GM12892 (cell line): Measurements from ENCODE around the gene BLOC1S5.

Source experiments
- DNase-seq: peaks from one replicate; pipeline ENCODE4 v3.0.0; 2011; ENCODE audit not compliant: insufficient read length
- FAIRE-seq: peaks from 2 replicates; lab custom pipeline; 2011; peaks lifted over from hg19 to GRCh38; lab: Jason Lieb, UNC
- POLR2A ChIP-seq: IDR thresholded peaks from 2 replicates; pipeline ENCODE4 v1.6.1; 2011; ENCODE audit warnings: low read depth, low read length, control low read depth
- POLR2AphosphoS5 ChIP-seq: IDR thresholded peaks from 2 replicates; pipeline ENCODE4 v1.6.1; 2011; ENCODE audit warnings: low read depth, low read length, control low read depth
- TAF1 ChIP-seq: IDR thresholded peaks from 2 replicates; pipeline ENCODE4 v1.6.1; 2011; ENCODE audit warnings: low read depth, mild to moderate bottlenecking, control low read depth, low read length, borderline replicate concordance

BLOC1S5 gene

DNA sequence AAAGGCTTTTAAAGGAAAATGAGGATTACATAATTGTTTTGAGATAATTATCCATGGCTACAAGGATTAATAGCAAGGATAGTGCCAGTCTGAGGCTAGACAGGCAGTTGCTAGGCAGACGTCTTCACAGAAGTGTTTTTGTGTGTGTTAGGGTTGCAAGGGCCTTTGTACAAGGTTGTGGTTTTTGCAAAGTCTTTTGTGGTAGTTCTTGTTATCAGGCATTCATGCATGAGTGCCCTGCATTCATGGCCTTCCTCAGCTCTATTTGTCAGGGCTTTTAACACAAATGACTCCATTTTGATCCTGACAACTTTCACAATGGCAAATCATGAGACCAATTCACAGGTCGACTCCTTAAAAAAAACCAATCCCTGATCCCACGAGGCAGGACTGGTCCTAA lies 85.5 kb downstream of the BLOC1S5 start:
- DNase-seq: no peak
- FAIRE-seq: no peak
- TF ChIP-seq POLR2A (no peak), TAF1 (no peak)

DNA sequence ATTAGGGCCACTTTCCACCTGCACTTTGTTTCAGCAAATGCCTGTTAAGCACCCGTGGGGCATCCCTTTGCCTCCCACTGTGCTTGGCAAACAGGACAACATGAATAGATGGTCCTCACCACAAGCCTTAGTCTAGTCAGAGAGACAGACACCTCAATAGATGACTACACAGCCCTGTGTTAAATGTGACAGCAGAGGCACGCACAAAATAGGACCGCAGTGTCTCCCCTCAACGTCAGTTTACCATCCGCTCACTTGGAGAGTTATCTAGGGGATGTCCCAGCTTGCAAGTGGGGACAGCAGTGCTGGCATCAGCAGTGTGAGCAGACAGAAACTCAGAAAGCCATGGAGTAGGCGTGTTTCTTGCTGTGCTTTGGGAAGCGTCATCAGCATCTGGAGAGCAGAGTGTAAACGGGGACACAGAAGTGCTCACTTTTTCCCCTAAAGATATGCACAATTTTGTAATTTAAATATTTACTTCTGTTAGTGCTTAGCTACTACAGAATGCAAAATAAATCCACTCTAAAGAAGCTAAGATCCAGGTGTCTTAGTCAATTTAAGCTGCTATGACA lies 87.6 kb downstream of the BLOC1S5 start:
- no peak for TF ChIP-seq POLR2A
- TF ChIP-seq TAF1: no peak
- no peak for TF ChIP-seq POLR2AphosphoS5
- DNase-seq (no peak), FAIRE-seq (no peak)

DNA sequence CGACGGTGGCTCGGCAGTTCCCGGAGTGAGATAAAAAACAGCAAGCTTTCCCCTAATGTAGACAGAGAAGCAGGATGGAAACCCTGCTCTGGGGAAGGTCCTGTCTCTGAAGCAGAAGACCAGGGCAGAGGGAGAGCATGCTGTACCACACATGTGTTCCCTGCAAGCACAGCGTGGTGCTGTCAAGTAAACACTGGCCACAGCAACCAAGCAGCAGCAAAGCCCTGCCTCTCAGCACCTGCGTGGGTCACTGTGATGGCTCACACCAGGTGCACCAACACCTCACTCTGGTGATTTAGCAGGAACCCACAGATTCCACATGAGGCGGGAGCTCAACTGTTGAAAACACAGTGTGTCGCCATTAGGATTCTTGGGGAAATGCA lies 88.4 kb downstream of the BLOC1S5 start:
- TF ChIP-seq POLR2AphosphoS5 (no peak), POLR2A (no peak), TAF1 (no peak)
- no peak for FAIRE-seq
- DNase-seq: no peak

DNA sequence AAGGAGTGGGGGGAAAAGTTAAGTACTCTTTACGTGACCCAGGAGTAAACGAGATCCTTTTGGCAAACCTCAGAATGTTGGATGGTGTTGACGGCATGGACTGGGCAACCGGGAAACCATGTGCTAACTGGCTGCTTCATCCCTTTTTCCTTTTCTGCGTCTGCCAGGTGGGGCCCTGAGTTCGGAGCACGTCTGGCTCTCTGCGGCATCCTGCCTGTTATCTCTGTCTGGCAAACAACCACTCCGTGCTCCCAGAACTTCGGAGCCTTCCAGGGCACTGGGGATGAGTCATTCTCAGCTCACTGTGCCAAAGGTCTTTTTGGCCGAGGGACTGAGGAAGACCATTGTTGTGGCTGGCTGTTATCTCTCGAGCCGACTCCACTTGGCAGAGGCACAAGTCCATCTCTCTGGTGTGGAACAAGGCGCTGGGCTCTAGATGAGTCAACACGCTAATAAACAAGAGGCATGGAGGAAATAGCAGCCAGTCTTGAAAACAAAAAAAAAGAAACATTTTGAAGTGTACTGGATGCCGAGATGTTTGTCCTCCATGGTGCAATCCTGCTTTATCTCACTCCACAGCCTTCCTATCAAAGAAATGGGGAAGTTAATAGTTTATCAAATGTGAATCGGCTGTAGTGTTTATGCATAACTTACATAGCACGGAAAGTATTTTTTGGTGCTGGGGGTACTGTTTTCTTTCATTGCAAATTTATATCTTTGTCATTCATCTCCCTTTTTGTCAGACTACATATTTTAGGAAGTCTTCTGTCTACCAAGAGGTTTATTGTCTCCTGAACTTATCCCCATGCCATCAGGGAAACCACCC lies 89.0 kb downstream of the BLOC1S5 start:
- DNase-seq (no peak), FAIRE-seq (no peak)
- TF ChIP-seq POLR2AphosphoS5 (no peak), POLR2A (no peak), TAF1 (no peak)

DNA sequence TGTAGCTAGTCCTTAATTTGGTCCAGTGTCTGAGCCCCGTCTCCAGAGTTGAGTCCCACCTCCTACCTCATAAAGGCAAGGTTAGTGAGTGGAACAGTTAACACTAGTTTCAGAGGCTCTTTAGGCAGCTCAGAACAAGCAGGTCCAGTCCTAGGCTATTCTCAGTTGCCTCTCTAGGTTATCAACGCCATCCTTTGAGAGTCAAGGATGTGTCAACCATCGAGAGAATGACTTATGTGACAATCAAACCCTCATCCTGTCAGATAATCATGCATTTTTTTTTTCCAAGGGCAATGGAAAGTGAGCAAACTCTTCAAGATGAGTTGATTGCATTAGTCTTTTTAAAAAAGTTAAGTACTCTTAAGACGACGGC lies 89.6 kb downstream of the BLOC1S5 start:
- DNase-seq: no peak
- FAIRE-seq: no peak
- no peak for TF ChIP-seq TAF1
- no peak for TF ChIP-seq POLR2A
- no peak for TF ChIP-seq POLR2AphosphoS5

DNA sequence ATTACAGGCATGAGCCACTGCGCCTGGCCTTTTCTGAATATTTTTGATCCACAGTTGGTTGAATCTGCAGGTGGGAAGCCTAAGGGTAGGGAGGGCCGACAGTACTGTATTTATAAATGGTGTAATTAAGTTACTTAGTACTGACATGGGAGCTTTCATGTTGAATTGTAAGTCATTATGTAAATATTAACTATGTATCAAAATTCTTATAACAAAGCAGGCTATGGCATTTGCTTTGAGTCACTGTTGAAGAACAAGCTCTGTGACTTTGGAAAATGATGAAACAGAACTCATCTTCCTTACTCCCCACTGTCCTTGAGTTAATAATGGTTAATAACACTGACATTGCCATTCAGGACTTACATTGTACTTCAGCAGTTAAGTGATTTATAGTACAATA lies 90.6 kb downstream of the BLOC1S5 start:
- no peak for FAIRE-seq
- no peak for DNase-seq
- TF ChIP-seq POLR2A (no peak), TAF1 (no peak), POLR2AphosphoS5 (no peak)

DNA sequence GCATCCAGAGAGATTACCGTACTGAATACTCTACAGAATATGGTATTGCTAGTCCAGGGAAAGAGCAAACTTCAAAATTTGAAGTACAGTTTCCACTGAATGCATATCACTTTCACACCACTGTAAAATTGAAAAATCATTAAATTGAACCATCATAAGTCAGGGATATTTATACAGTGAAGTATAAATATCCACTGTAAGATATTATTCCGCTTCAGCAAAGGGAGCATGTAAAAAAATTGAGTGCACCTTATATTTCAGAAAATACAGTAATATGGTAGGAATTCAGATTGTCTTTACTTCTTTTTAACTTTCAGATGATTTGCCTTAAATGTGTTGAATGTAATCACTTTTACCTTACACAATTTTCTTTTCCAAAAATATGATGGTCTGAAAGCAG lies 92.7 kb downstream of the BLOC1S5 start:
- TF ChIP-seq TAF1 (no peak), POLR2A (no peak), POLR2AphosphoS5 (no peak)
- no peak for FAIRE-seq
- DNase-seq: no peak

DNA sequence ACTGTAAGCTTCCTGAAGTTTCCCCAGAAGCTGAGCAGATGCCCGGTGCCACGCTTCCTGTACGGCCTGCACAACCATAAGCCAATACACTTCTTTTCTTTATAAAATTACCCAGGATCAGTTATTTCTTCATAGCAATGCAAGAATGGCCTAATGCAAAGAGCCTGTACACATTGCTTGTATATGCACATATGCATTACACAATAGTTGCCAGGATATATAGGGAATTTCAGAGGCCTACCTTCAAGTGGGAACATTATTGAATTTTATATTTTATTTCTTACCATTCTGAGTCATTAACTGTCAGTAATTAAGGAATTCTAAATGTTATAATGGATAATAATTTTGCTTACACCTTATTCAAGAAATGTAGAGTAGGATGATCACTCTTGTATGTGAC lies 93.6 kb downstream of the BLOC1S5 start:
- TF ChIP-seq TAF1: no peak
- no peak for TF ChIP-seq POLR2A
- no peak for TF ChIP-seq POLR2AphosphoS5
- no peak for FAIRE-seq
- DNase-seq: no peak
